G401.6 (cell line): ENCODE data around the gene CXorf38.

ENCODE experiments used
- FAIRE-seq: peaks from 2 replicates; lab custom pipeline; 2012; peaks lifted over from hg19 to GRCh38; lab: Jason Lieb, UNC

The CXorf38 gene

GRCh38 chrX:40647307-40648197, at the start of gene CXorf38:
Gene CXorf38 (minus strand): TSS chrX:40647561. CDS start chrX:40647520, 41 bp downstream.
- FAIRE-seq, result no peak

- no peak for FAIRE-seq
These were observed 47.4 kb upstream of the CXorf38 start for GRCh38 chrX:40694802-40695201.

GRCh38 chrX:40688929-40689328, 41.6 kb upstream of the CXorf38 start:
- no peak for FAIRE-seq

- no peak for FAIRE-seq
These were observed 39.8 kb upstream of the CXorf38 start for GRCh38 chrX:40687169-40687568.

- FAIRE-seq, result no peak
These were observed 38.1 kb upstream of the CXorf38 start for GRCh38 chrX:40685362-40685918.

GRCh38 chrX:40684092-40684491, 36.7 kb upstream of the CXorf38 start:
- no peak for FAIRE-seq

GRCh38 chrX:40683245-40683644, 35.9 kb upstream of the CXorf38 start:
- no peak for FAIRE-seq

GRCh38 chrX:40671126-40671525, 23.8 kb upstream of the CXorf38 start:
- no peak for FAIRE-seq

GRCh38 chrX:40663880-40664630, 16.7 kb upstream of the CXorf38 start:
- no peak for FAIRE-seq

- no peak for FAIRE-seq
These were observed 15.8 kb upstream of the CXorf38 start for GRCh38 chrX:40663078-40663740.

GRCh38 chrX:40661489-40661888, 14.1 kb upstream of the CXorf38 start:
- FAIRE-seq, result no peak

GRCh38 chrX:40660381-40660780, 13.0 kb upstream of the CXorf38 start:
- no peak for FAIRE-seq

- FAIRE-seq, result no peak
These were observed 6.2 kb upstream of the CXorf38 start for GRCh38 chrX:40653535-40653934.

- no peak for FAIRE-seq
These were observed 5.3 kb upstream of the CXorf38 start for GRCh38 chrX:40652664-40653063.

GRCh38 chrX:40651620-40652223, 4.4 kb upstream of the CXorf38 start:
- FAIRE-seq, result peak; percentile 86

GRCh38 chrX:40646489-40647306, 663 bp downstream of the CXorf38 start:
- no peak for FAIRE-seq

- FAIRE-seq, result no peak
These were observed 2.5 kb downstream of the CXorf38 start for GRCh38 chrX:40644821-40645358.

- no peak for FAIRE-seq
These were observed 3.2 kb downstream of the CXorf38 start for GRCh38 chrX:40644176-40644575.

- no peak for FAIRE-seq
These were observed 9.7 kb downstream of the CXorf38 start for GRCh38 chrX:40637687-40638086.

GRCh38 chrX:40632199-40632598, 15.2 kb downstream of the CXorf38 start:
- no peak for FAIRE-seq

GRCh38 chrX:40628506-40628905, 18.9 kb downstream of the CXorf38 start:
- FAIRE-seq, result no peak
